GM21528 (cell line): ENCODE data around the gene MEAK7.

Experiments
- ATAC-seq: cut with Tn5 transposase; IDR thresholded peaks from one replicate; pipeline ENCODE4 v1.9.1; 2021; ENCODE audit warnings: mild to moderate bottlenecking, moderate library complexity; ENCODE audit not compliant: unreplicated experiment, low FRiP score

MEAK7 gene

DNA sequence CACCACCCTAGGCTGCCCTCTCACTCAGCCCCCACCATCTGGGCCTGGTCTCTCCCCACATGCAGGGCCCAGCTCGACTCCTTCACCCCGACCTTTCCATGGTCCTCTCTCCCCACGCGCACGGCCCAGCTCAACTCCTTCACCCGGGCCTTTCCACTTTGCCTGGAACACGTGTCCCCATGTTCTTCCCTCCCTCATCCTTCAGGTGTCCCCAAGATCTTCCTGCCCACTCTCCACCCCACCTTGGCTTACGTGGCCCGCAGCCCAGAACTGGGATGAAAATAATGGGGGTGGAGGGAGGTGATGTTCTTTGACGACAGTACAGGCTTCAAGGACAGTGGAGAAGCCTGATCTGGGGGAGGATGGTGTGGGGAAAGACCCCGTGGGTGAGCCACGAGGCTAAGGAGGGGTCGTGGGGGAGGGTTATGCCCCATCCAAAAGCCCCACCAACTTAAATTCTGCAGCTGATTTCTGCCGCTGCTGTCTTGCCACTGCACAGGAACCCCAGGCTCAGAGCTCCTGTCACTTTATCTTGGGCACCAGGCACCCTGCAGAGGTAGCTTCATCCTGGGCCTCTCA is 9.9 kb upstream of the MEAK7 start:
- ATAC-seq, result no peak

DNA sequence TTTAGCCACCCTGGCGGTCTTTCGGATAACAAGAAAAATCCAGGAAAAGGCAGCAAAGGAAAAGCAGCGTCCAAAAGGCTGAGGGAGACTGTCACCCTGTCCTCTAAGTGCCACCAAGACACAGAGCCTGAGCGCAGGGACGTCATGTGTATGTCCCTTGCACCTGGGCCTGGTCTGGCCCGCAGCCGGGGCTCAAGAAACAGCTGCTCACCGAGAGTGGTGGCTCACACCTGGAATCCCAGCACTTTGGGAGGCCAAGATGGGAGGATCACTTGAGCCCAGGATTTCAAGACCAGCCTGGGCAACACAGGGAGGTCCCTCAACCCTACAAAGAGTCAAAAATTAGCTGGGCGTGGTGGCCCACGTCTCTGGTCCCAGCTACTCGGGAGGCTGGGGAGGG is 9.2 kb upstream of the MEAK7 start:
- ATAC-seq, result no peak

DNA sequence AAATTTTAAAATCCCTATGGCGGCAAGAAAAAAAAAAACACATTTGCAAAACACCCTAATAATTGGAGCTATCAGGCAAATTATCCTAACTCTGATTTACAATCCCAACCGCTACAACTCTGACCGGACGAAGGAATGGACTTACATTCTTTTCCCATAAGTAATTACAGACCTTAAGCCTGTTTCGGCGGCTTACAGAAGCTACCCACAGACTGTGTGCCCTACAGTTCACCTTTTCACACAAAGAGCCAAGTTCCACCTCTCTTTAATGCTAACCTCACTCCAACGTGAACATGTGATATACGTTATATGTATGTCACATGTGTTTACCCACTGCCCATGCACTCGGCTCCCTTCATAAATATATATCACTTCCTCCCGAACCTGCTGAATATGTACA is 8.7 kb upstream of the MEAK7 start:
- ATAC-seq, result no peak

DNA sequence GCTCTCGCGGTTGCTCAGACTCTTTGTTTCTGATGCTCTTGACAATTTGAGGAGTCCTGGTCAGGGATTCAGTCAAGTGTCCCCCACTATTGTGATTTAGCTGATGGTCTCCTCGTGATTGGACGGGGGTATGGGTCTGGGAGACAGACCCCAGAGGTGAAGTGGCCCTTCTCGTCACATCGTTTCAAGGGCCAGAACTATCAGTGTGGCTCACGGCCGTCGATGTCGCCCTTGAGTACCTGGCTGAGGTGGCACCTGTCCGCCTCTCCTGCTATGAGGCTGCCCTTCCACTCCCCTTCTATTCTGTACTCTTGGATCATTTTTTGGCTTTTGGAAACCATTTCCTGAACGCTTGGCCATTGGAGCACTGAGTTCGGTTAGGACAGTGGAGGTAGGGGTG is 7.4 kb upstream of the MEAK7 start:
- no peak for ATAC-seq

DNA sequence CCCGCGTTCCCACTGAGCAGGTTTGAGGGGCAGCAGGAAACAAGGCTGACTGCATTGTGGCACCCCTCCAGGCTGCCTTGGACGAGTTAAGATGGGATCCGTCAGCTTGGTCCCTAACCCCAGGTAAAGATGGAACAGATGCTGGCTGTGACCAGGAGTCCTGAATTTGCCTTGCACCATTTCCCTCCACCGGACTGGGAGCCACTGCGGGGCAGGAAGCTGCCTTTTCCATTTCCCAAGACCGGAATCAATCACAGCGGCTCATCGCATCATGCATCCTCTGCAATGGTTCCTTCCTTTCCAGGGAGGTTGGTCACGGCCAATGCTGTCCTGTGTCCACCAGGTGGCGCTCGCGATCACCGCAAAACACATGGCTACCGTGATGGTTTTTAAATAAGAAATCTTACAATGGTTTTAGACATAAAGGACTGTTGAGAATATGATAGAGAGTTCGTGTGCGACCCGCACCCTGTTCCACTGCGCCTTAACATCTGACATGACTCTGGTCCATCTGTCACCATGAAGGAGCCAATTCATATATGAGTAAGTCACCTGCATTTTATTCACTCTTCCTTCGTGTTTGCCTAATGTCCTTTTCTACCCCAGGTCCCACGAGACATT is 6.8 kb upstream of the MEAK7 start:
- ATAC-seq, result no peak

DNA sequence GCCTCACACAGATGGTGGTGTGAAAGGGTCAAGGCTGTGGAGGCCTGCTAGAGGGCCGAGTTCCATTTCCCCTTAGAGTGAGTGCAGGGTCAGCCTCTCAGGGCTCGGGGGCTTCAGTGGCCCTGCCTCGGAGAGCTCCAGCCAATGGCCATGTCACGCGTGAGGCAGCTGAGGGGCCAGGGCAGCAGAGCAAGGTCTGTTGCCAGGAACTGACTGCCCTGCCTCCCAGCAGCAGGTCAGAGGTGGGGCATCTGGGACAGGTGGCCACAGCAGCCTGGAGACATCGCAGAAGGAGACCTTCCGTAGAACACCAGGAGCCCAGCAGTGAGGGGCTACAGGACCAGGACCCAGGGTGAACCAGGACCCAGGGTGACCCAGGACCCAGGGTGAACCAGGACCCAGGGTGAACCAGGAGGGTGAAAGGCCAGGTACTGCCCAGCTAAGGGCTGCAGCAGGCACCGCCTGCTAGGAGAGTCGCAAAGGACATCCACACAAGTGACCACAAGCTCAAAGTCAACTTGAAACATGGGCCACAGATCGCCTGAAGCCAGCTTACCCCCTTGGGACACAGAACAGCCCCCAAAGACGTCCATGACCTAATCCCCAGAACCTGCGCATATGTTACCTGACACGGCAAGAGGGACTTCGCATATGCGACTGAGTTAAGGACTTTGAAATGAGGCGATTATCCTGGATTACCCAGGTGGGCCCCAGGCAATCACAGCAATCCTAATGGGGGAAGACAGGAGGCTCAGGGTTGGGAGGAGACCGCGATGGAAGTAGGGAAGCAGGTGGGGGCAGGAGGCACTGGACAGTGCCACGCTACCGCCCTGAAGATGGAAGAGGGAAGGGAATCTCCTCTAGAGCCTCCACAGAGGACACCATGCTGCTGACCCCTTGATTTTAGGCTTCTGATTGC is 4.8 kb upstream of the MEAK7 start:
- ATAC-seq, result no peak

DNA sequence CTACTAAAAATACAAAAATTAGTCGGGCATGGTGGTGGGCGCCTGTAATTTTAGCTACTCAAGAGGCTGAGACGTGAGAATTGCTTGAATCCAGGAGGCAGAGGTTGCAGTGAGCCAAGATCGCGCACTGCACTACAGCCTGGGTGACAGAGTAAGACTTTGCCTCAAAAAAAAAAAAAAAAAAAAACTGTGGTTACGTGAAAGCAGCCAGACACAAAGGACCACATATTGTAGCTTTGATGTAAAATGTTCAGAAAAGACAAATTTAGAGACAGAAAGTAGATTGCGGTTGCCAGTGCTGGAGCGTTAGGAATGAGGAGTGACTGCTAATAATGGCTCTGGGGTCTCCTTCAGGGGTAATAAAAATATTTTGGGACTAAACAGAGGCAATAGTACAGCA is 4.0 kb upstream of the MEAK7 start:
- no peak for ATAC-seq

DNA sequence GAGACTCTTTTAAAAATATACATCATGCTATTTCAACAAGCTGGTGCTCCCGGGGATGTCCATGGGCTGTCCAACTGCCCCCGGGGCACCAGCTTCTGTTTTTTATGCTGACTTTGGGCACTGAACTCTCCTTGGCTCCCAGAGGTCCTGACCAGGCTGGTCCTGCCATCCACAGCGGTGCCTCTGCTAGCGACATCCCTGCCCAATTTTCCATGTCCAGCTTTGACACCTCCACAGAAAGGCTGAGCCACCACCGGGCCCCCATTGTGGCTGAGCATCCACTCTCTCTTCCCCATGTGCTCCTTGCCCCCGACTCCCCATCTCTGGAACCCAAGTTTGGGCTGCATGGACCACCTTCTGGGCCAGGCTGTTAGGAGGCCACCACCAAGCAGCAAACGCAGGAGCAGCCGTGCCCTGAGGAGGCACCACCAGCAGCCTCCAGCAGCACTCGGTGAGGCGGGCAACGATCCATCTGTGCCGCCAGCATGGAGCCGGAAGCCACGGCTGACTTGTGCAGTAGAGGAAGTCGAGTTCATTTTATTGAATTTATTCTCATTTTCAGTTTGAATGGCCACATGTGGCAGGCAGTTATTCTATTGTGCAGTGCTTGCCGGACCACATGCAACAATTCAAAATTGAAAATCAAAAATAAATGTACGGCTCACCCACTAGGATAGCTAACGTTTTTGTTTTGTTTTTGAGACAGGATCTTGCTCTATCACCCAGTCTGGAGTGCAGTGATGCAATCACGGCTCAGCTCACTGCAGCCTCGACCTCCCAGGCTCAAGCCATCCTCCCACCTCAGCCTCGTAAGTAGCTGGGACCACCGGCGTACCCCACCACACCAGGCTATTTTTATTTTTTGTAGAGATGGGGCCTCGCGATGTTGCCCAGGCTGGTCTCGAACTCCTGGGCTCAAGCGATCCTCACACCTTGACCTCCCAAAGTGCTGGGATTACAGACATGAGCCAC is 2.8 kb upstream of the MEAK7 start:
- no peak for ATAC-seq

DNA sequence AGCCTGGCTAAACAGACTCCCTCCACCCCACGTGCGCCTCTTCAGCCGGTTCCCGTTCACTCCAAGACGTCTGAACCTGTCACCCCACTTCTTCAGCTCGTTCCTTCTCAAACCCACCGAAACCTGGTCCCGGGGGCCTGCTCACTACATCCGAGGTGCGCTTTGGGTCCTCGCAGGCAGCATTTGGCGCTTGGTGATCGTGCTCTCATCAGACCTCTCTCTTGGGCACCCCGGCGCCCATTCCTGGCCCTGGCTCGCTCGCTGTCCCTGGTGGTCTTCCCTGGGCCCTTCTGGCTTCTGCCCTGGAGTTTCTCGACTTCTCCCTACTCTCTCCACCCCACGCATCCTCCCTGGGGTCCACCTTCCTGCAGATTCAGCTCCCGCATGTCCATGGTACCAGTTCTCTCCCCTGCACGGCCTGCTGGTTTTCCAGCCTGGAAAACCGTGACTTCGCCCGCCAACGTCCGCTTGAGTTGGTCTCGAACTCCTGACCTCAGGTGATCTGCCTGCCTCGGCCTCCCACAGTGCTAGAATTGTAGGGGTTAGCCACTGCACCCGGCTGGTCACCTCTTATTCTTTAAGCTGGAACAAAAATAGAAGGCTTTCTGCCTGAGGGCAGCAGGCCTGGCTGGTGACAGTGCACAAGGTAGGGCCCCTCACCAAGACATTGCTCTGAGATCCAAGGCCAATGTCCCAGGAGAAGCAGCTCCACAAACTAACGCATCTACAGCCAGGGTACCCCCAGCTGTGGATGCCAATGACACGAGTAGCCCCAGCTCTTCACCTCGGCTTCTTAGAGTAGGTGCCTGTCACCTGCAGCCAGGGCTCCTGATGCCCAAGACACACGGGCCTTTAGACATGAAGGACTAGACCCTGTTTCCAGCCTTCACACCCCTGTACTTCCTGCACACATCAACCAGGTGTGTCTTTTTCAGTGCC is 1.1 kb upstream of the MEAK7 start:
- ATAC-seq, result no peak

DNA sequence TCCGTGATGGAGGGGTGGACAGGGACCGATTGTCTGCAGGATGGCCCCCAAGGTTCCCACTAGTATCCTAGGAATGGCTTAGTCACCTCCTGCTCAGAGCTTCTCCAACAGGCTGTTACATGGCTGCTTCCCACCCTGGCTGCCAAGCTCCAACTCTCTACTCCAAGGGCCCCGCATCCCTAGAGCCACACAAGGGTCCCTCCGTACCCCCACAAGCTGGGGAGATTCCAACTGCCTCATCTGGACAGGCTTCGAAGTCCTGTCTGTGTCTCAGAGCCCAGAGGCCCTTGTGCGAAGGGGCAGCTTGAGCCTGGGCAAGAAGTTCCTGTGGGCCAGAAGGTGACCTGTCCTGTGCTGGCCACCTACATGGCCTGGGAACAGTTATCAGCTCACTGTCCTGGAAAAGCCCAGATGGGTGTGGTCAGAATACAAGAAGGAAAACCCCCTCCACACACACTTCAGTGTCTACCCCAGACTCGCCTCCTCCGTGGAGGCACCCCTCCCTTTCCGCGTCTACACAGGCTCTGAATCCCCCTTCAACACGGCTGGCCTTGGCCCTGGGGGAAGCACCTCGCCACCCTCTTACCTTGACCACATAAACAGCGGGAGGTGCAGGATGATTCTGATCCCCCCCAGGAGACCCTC is 586 bp downstream of the MEAK7 start:
- ATAC-seq, result peak; percentile 1

DNA sequence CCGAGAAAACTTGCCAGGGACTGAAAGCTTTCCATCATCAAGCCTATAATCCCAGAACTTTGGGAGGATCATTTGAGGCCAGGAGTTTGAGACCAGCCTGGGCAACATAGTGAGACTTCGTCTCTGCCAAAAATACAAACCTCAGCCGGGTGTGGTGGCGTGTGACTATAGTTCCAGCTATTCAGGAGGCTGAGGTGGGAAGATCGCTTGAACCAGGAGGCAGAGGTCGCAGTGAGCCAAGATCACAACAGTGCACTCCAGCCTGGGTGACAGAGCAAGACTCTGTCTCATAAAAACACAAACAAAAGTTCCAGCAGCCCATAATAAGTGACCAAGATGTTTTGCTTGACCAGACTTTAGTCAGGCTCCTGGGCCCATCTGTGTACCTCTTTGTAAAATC is 1.9 kb downstream of the MEAK7 start:
- ATAC-seq, result no peak

DNA sequence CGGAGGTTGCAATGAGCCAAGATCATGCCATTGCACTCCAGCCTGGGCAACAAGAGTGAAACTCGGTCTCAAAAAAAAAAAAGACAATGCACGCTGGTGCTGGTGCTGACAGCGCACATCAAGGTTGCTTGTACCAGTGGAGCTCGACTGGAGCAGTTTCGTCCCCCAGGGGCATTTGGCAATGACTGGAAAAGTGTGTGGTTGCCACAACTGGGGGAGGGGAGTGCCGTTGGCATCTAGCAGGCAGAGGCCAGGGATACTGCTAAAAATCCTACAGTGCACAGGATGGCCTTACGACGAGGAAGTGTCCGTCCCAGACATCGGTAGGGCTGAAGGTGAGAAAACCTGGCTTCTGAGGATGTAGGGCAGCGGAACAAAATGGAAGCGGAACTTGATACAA is 2.4 kb downstream of the MEAK7 start:
- ATAC-seq, result no peak

DNA sequence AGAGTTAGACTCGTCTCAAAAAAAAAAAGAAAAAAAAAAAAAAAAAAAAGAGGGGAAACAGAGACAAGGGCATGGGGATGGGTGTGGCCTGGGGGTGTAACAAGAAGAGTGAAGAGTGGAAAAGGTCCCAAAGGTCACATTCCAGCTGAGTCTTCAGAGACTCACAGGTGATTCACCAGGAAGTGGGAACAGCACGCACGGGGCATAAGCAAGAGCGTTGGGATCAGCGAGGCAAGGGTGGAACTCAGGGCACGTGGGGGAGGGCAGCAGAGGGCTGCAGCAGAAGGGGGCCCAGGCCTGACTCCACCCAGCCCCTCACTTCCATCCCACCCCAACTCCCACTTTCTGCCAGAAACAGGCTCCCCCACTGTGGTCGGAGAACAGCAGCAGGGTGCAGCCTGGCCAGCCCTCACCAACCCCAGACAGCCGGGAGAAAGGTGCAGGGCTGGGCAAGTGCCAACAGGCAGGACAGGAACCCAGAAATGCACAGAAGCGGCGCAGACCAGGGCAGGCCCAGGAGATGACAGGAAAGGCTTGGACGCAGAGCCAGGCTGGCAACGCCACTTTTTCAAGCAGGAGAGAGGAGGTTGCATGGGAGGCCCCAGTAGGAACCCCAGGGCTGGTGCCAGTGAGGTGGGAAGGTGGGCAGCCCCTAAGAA is 3.3 kb downstream of the MEAK7 start:
- no peak for ATAC-seq

DNA sequence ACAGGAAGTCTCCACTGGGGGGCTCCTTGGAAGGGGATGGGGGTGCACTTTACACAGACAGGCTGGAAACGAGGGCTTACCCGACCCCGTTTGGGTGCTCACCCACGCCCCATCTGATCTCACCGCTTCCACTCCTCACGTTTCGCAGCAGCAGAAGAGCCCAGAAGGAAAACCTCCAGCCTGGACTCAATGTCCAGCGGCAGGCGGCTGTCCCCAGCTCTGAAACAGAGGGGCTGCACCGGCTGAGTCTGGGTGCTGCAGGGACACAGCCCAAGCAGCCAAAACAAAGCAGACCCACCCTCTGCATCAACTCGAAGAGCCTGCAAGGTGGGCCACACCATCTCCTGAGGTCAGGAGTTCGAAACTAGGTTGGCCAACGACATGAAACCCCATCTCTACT is 3.9 kb downstream of the MEAK7 start:
- ATAC-seq, result no peak

DNA sequence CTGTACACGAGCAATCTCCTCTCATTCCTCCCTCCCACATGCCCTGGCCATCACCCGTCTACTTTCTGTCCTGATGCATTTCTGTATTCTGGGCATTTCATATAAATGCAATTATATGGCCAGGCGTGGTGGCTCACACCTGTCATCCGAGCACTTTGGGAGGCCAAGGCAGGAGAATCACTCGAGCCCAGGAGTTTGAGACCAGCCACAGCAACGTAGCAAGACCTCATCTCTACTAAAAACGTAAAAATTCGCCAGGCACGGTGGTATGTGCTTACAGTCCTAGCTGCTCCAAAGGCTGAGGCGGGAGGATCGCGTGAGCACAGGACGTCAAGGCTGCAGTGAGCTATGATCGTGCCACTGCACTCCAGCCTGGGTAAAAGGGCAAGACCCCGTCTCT is 4.8 kb downstream of the MEAK7 start:
- no peak for ATAC-seq

DNA sequence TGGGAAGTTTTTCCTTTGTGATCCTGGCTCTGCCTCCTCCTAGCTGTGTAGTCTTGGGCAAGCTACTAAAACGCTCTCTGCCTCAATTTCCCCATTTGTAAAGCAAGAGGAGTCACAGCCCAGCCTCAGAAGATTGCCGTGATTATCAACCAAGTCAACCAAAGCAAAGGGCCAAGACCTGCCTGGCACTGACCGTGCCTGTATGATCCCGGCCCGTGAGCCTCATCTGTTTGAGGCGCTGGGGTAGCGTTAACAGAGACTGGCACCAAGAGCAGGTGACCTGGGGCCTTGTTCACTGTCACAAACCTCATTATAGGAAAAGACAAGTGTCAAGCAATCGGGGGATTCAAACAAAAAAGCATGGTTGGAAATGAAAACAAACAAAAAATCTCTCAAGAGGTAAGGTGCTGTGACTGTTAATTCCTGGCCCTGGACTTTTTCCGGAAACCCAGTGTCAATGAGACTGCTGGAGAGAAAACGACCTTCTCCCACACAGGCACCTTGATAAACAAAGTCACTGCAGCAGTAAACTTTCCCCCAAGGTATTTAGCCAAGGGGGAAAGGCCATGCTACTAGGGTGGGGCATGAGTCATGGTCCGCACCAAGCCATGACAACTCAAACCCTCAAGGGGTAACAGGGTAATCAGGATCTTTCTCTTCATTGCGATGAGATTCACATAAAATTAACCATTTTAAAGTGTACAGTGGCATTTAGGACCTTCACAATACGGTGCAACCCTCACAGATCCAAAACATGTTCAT is 5.4 kb downstream of the MEAK7 start:
- no peak for ATAC-seq

DNA sequence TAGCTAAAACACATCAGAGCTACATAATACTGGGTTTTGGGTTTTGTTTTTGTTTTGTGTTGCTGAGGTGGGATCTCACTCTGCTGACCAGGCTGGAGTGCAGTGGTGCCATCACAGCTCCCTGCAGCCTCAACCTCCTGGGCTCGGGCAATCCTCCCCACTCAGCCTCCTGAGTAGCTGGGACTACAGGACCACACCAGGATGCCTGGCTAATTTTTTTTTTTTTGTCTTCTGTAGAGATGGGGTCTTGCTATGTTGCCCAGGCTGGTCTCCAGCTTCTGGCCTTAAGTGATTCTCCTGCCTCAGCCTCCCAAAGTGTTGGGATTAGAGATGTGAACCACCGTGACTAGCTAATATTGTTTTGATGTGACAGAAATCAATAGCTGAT is 6.2 kb downstream of the MEAK7 start:
- no peak for ATAC-seq
